HepG2 (cell line): ENCODE results near the gene ASH1L. TPM values are rescaled to one million over a fixed set of nuclear protein-coding genes. Genes with fewer than 3 reads are reported as not detected.
A peak's percentile ranks its signal among the peaks of the same experiment; 100 is the strongest.

Experiments
- AHR ChIP-seq: IDR thresholded peaks from 2 replicates; pipeline ENCODE4 v1.6.1; 2018; ENCODE audit warnings: missing genetic modification reagents, missing compliant biosample characterization
- CHD2 ChIP-seq: IDR thresholded peaks from 2 replicates; pipeline ENCODE4 v1.6.1; 2011; ENCODE audit warnings: low read depth, low read length, improper control_type of control experiment
- CREB1 ChIP-seq, 2 experiments: fragments of 450-650 bp in 1 of 2; IDR thresholded peaks; 2 replicates each; pipeline ENCODE4 v1.6.1; 2016 to 2017; ENCODE audit warnings: control low read depth in 1 of 2, mild to moderate bottlenecking in 1 of 2, missing compliant biosample characterization in 1 of 2, missing genetic modification characterization in 1 of 2
- GABPA ChIP-seq, 2 experiments: IDR thresholded peaks; 2 replicates each; pipeline ENCODE4 v1.6.1; 2011 to 2016; ENCODE audit warnings: low read depth in 2 of 2, low read length in 1 of 2, missing biosample characterization in 1 of 2, missing genetic modification characterization in 1 of 2
- MIER2 ChIP-seq: IDR thresholded peaks from 2 replicates; pipeline ENCODE4 v1.6.1; 2016; ENCODE audit warnings: missing biosample characterization, missing genetic modification reagents
- MXI1 ChIP-seq: IDR thresholded peaks from 3 replicates; pipeline ENCODE4 v1.6.1; 2012; ENCODE audit warnings: low read depth, low read length, inconsistent platforms, borderline replicate concordance
- NR2C2 ChIP-seq: sonication (generic); formaldehyde crosslinking; IDR thresholded peaks from 2 replicates; pipeline ENCODE4 v1.4.0; 2020; ENCODE audit warnings: missing genetic modification reagents, mild to moderate bottlenecking, moderate library complexity, borderline replicate concordance
- SNAPC2 ChIP-seq: sonication (generic); formaldehyde crosslinking; IDR thresholded peaks from 2 replicates; pipeline ENCODE4 v1.8.1; 2022; ENCODE audit warnings: mild to moderate bottlenecking, missing genetic modification reagents
- TGIF2 ChIP-seq: IDR thresholded peaks from 2 replicates; pipeline ENCODE4 v1.6.1; 2016; ENCODE audit warnings: control low read depth, missing compliant biosample characterization
- TMF1 ChIP-seq: sonication (generic); formaldehyde crosslinking; IDR thresholded peaks from 2 replicates; pipeline ENCODE4 v1.8.1; 2022; ENCODE audit warnings: low read depth, missing genetic modification reagents
- U2AF1 ChIP-seq: fragments of 200-400 bp; formaldehyde crosslinking; optimal IDR thresholded peaks from 2 replicates; pipeline ENCODE3; 2017; ENCODE audit warnings: mild to moderate bottlenecking, low read depth, low read length
- ZNF18 ChIP-seq: sonication (generic); formaldehyde crosslinking; IDR thresholded peaks from 2 replicates; pipeline ENCODE4 v1.8.0; 2022; ENCODE audit warnings: mild to moderate bottlenecking, missing genetic modification reagents; ENCODE audit not compliant: insufficient replicate concordance
- ZNF354B ChIP-seq: sonication (generic); formaldehyde crosslinking; IDR thresholded peaks from 2 replicates; pipeline ENCODE4 v1.8.0; 2022; ENCODE audit warnings: mild to moderate bottlenecking, missing genetic modification reagents
- ZNF446 ChIP-seq: sonication (generic); formaldehyde crosslinking; IDR thresholded peaks from 2 replicates; pipeline ENCODE4 v1.5.0; 2020; ENCODE audit warnings: mild to moderate bottlenecking, missing genetic modification reagents
- polyA plus RNA-seq, 8 experiments: library from polyadenylated mRNA; depleted of rRNA in 3 of 8; stranded (reverse) in 7 of 8; unstranded in 1 of 8; fragments of >200 nt; fragmentation: Illumina TruSeq in 4 of 8; extraction: Trizol in 4 of 8; gene quantifications; 2 replicates each; pipeline versions ENCODE4 v1.2.1 to v1.2.3, GENCODE V29; 2011 to 2016; ENCODE audit warnings: low read depth in 4 of 8, missing spikeins in 1 of 8, mixed read lengths in 1 of 8; ENCODE audit not compliant: insufficient read depth in 1 of 8
- total RNA-seq, 5 experiments: library from RNA; depleted of rRNA; stranded (reverse); fragments of >200 nt; fragmentation: Illumina TruSeq; extraction: Trizol; gene quantifications; 2 replicates each; pipeline ENCODE4 v1.2.3, GENCODE V29; 2016; ENCODE audit warnings: low read depth in 1 of 5
- TF ChIP-seq, protein P1 (sequence below), 2 experiments: sonication (generic) in 1 of 2; formaldehyde crosslinking in 1 of 2; IDR thresholded peaks; 2 replicates each; pipeline versions ENCODE4 v1.5.1 to v1.6.1; 2011 to 2020; ENCODE audit warnings: borderline replicate concordance in 1 of 2, low read depth in 1 of 2, low read length in 1 of 2, mild to moderate bottlenecking in 1 of 2, missing genetic modification reagents in 1 of 2, moderate library complexity in 1 of 2
- TF ChIP-seq, protein P2 (sequence below): sonication (generic); formaldehyde crosslinking; IDR thresholded peaks from 2 replicates; pipeline ENCODE4 v1.4.0; 2020; ENCODE audit warnings: missing genetic modification reagents, borderline replicate concordance

The ASH1L gene
- total and polyA plus RNA-seq, 2 of the 13 experiments (the other 11 are each of a cell fraction or from before 2014, with no cell fraction given) = 10.2 to 15.3 TPM

DNA sequence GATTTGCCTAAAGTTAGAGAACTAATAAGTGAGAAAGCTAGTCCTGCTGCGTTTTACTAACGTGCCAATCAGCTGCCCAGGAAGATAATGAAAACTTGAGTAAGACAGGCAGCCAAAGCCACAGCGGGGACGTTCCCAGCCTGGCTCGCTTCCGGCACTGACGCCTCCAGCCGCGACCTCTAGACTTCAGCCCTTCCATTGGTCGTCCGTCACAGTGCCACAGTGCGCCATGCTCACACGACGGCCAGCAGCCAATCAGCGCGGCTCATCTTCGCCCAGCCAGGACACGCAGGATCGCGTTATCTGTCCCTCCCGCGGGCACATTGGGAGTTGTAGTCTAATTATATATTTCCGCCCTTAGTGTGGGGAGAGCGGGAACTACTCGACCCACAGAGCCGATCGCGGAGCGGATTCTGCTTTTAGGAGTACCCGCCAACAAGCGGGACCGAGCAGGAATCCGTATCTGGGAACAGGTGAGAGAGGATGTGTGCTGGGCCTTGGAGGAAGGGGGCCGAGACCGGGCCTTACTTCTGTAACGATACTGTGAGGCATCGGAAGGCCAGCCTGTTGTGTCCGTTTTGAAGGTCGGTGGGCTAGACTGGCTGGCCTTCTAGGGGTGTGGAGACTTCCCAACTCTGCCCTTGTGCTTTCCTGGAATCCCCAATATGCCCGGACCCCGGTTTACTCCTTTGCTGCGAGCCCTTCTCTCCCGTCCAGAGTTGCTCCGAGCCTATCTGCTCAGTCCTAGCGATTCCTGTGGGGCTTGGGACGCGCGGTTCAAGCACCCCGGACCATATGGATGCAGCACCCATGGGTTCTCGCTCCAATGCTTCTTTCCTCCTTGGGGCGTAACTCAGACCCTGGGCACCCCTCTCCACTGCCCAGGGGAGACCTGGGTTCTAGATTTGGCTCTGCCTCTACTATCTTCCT is 253.8 kb downstream of the ASH1L start, which contains the start of gene FDPS (continued):
- peak; percentile 87 for TF ChIP-seq ZNF18 (CRISPR knock-in tag)
- TF ChIP-seq TMF1 (CRISPR knock-in tag) = 0 out of 2 replicates have a peak, but pooled peaks have one; percentile 38
- TF ChIP-seq, protein P1, sequence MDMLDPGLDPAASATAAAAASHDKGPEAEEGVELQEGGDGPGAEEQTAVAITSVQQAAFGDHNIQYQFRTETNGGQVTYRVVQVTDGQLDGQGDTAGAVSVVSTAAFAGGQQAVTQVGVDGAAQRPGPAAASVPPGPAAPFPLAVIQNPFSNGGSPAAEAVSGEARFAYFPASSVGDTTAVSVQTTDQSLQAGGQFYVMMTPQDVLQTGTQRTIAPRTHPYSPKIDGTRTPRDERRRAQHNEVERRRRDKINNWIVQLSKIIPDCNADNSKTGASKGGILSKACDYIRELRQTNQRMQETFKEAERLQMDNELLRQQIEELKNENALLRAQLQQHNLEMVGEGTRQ (IDR thresholded peaks at IDR 0.05; ENCODE audit: low read depth, low read length) = peak; percentile 59
- TF ChIP-seq, protein P1 (CRISPR knock-in tag; IDR thresholded peaks at IDR 0.05; ENCODE audit: borderline replicate concordance) = peak; percentile 63
- TF ChIP-seq CREB1 (IDR thresholded peaks at IDR 0.05) = peak; percentile 92
- TF ChIP-seq CREB1 (CRISPR knock-in tag; IDR thresholded peaks at IDR 0.05) = peak; percentile 99
- no peak for TF ChIP-seq U2AF1
- TF ChIP-seq ZNF446 (CRISPR knock-in tag) = no peak
- TF ChIP-seq ZNF354B (CRISPR knock-in tag) = no peak
- TF ChIP-seq NR2C2 (CRISPR knock-in tag) = peak; percentile 96
- TF ChIP-seq SNAPC2 (CRISPR knock-in tag) = no peak
- TF ChIP-seq GABPA (IDR thresholded peaks at IDR 0.05; ENCODE audit: low read depth, low read length) = peak; percentile 55
- peak; percentile 88 for TF ChIP-seq GABPA (CRISPR knock-in tag; IDR thresholded peaks at IDR 0.05; ENCODE audit: low read depth)
- TF ChIP-seq MXI1 = peak; percentile 75; the same call in 1 of the 3 replicates
- TF ChIP-seq MIER2 (CRISPR knock-in tag) = no peak
- peak; percentile 66 for TF ChIP-seq TGIF2 (CRISPR knock-in tag)
- no peak for TF ChIP-seq AHR (CRISPR knock-in tag)
- TF ChIP-seq CHD2 = peak; percentile 92
- TF ChIP-seq, protein P2, sequence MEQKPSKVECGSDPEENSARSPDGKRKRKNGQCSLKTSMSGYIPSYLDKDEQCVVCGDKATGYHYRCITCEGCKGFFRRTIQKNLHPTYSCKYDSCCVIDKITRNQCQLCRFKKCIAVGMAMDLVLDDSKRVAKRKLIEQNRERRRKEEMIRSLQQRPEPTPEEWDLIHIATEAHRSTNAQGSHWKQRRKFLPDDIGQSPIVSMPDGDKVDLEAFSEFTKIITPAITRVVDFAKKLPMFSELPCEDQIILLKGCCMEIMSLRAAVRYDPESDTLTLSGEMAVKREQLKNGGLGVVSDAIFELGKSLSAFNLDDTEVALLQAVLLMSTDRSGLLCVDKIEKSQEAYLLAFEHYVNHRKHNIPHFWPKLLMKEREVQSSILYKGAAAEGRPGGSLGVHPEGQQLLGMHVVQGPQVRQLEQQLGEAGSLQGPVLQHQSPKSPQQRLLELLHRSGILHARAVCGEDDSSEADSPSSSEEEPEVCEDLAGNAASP (CRISPR knock-in tag) = no peak
